AG04450 (cell line): ENCODE data around the gene P2RY6. TPM values are rescaled to one million over a fixed set of nuclear protein-coding genes. Genes with fewer than 3 reads are reported as not detected.

ENCODE experiments used
- CTCF ChIA-PET: fragments of 300-600, 350-600 bp; formaldehyde crosslinking; extraction: SDS; loops from one replicate; lab custom pipeline; 2022; ENCODE audit warnings: antibody characterized with exemption, inconsistent platforms; lab: Charles Lee
- POLR2A ChIA-PET: fragments of 350-600 bp; formaldehyde crosslinking; extraction: SDS; loops from one replicate; lab custom pipeline; 2021; ENCODE audit warnings: antibody characterized with exemption, inconsistent platforms; lab: Yijun Ruan, JAX
- DNase-seq: peaks from one replicate; pipeline ENCODE4 v3.0.0-alpha.2; 2011; ENCODE audit warnings: low read depth, low spot score
- H3K27ac ChIP-seq: one replicate; pipeline ENCODE4 v1.5.1; 2012; ENCODE audit warnings: low read depth, low read length, control low read depth
- H3K27me3 ChIP-seq: one replicate; pipeline ENCODE4 v1.6.0; 2012; ENCODE audit warnings: low read length; ENCODE audit not compliant: control insufficient read depth, insufficient read depth
- H3K4me3 ChIP-seq: 2 replicates; pipeline ENCODE4 v1.5.1; 2011; ENCODE audit warnings: mild to moderate bottlenecking, low read depth, low read length, control low read depth
- H3K9me3 ChIP-seq: 2 replicates; pipeline ENCODE4 v1.5.1; 2012; ENCODE audit warnings: low read length; ENCODE audit not compliant: control insufficient read depth, insufficient read depth
- polyA minus RNA-seq: library from RNA; depleted of rRNA, polyadenylated mRNA; stranded (reverse); fragments of >200 nt; gene quantifications from 2 replicates; pipeline ENCODE4 v1.2.3, GENCODE V29; 2011; rRNA and poly(A)+ RNA removed
- polyA plus RNA-seq: library from polyadenylated mRNA; depleted of rRNA; stranded (reverse); fragments of >200 nt; gene quantifications from 2 replicates; pipeline ENCODE4 v1.2.3, GENCODE V29; 2011; rRNA removed
- TF ChIP-seq, protein P1 (sequence below): IDR thresholded peaks from 2 replicates; pipeline ENCODE4 v1.5.1; 2011; ENCODE audit warnings: low read depth, low read length, control low read depth, inconsistent platforms

Gene P2RY6, protein sequence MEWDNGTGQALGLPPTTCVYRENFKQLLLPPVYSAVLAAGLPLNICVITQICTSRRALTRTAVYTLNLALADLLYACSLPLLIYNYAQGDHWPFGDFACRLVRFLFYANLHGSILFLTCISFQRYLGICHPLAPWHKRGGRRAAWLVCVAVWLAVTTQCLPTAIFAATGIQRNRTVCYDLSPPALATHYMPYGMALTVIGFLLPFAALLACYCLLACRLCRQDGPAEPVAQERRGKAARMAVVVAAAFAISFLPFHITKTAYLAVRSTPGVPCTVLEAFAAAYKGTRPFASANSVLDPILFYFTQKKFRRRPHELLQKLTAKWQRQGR
- polyA plus RNA-seq (not detected in 2 replicates), polyA minus RNA-seq (not detected in 2 replicates)

DNA sequence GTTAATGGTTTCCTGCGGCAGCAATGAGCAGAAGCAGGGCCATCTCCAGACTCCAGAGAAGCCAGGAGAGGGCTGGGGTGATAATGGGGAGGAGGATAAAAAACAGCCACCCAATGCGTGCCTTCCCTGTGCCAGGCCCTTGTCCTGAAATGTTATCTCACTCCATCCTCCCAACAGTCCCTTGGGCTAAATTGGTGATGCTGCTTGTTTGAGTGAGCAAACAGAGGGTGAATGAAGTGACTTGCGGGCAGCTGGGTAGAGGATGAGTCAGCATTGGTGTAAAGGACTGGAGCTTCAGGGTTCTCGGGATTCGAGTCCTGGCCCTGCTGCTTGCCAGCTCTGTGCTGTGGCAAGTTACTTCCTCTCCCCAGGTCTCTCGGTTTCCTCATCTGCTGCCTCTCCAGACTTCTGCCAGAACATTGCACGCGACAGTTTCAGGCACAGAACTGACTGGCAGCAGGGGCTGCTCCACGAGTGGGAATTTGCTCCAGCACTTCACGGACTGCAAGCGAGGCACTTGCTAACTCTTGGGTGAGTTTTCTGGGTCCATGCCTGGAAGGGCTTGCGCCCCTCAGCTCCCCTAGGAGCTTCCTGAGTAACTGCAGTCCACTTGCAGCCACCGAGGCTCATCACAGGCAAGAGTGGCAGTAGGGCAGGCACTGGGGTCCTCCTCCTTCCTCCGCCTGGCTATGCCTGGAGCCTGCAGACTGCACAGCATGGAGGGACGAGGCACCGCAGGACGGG lies at the start of gene P2RY6:
Gene P2RY6 (plus strand): TSS at position 403 of the 744 bp plus-strand sequence. CDS start 24,181 bp downstream, outside the sequence.
- ChIA-PET CTCF (interaction anchor here (0.5 to 2.2 kb wide), 3 partner anchors 17 to 193 kb away, joined by 3 to 12 read pairs (median 3); no protein-coding TSS in a partner anchor), POLR2A (no interaction called here)
- no peak for DNase-seq
- Histone ChIP-seq H3K27me3 (peaks cover 30% of the 10 kb centered on the region), H3K9me3 (no peaks in the 10 kb centered on the region), H3K4me3 (no peak within 1 kb of the TSS), H3K27ac (no peak within 1 kb of the TSS)
- TF ChIP-seq, protein P1, sequence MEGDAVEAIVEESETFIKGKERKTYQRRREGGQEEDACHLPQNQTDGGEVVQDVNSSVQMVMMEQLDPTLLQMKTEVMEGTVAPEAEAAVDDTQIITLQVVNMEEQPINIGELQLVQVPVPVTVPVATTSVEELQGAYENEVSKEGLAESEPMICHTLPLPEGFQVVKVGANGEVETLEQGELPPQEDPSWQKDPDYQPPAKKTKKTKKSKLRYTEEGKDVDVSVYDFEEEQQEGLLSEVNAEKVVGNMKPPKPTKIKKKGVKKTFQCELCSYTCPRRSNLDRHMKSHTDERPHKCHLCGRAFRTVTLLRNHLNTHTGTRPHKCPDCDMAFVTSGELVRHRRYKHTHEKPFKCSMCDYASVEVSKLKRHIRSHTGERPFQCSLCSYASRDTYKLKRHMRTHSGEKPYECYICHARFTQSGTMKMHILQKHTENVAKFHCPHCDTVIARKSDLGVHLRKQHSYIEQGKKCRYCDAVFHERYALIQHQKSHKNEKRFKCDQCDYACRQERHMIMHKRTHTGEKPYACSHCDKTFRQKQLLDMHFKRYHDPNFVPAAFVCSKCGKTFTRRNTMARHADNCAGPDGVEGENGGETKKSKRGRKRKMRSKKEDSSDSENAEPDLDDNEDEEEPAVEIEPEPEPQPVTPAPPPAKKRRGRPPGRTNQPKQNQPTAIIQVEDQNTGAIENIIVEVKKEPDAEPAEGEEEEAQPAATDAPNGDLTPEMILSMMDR: no peak

DNA sequence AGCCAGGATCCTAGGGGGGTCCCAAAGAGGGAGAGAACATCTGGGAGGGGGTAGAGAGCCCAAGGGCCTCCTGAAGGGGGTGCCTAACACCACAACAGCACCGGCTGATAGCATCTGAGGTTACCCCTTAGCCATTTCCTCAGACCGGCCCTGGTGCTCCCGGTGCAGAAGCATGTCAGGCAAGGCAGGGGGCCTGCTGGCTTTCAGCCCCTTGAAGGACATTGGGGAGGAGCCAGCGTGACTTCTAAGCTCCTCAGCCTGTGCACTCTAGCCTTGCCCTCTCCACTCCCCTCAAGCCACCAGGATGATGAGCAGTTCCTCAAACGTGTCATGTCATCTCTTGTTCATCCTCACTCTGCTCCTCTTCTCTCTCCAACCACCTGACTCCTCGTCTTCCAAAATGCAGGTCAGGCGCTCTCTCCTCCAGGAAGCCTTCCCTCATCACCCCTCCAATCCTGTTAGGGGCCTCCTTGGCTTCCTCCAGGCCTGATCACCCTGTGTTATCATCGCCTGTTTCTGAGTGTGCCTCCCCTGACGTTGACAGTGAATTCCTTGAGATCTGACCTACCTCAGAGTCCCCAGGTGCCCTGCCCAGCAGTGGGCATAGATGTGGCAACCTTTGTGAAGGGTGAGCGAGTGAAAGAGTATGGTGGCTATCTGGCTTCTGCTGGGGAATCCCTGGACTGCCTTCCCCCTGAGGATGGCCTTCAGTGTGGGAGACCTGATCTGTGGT lies 48.0 kb upstream of the P2RY6 start:
- peaks cover 49% of the 10 kb centered on the region for H3K27me3 ChIP-seq
- CTCF ChIA-PET: interaction anchor here (0.9 kb wide), 1 partner anchor 430 kb away, joined by 4 read pairs; the partner anchor contains the start of gene STARD10
- TF ChIP-seq, protein P1: no peak

DNA sequence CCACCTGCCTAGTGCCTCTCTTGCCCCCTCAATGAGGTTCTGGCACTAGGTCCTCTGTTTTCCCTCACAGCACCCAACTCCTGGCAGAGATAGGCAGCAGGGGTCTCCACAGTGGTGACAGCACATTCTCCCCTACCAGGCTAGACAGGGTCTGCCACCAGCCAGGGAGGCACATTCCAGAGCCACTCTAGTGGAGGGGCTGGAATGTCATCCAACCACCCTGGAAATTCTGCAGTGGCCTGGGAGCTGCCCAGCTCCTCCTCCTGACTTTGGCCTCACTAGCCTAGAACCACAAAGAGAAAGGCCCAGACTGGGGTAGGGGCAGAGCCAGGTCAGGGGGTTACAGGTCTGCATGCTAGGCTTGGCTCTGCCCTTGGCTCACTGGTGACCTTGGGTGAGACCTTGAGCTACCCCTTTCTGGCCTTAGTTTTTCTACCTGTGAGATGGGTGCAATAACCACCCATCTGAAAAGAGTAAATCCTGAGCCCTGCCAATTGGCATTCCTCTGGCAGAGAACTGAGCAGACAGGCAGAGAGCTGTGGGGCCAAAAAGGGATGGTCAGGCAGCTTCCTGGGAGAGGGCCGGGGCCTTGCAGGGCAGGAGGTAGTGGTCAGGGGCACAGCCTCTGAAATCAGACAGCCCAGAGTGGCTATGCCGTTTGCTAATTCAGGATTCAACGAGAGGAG lies 47.0 kb upstream of the P2RY6 start:
- ChIA-PET POLR2A (no interaction called here), CTCF (no interaction called here)
- TF ChIP-seq, protein P1: no peak
- Histone ChIP-seq H3K27ac (no peak overlapping the region), H3K4me3 (no peak overlapping the region), H3K9me3 (no peaks in the 10 kb centered on the region), H3K27me3 (peaks cover 39% of the 10 kb centered on the region)
- DNase-seq: no peak

More for the DNA sequence above, 48.0 kb upstream of the P2RY6 start:
- DNase-seq: no peak
- Histone ChIP-seq H3K4me3 (no peak overlapping the region), H3K9me3 (no peaks in the 10 kb centered on the region), H3K27ac (no peak overlapping the region)
- POLR2A ChIA-PET: no interaction called here

DNA sequence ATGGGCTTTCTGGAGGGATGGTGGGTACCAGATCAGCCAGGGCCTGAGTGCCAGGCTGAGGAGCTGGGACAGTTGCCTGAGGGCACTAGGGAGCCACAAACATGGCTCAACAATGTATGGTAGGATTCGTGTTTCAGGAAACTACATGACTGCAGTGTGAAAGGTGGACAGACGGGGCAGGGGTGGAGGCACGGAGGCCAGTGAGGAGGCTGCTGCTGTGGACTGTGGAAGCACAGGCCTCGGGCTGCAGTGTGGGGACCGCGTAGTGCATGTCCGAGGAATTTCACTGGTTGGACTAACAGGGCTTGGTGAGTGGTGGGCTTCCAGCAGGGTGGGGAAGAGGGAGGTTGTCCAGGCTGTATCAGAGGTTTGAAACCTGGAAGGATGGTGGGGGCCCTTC lies 46.3 kb upstream of the P2RY6 start:
- no peak overlapping the region for H3K27ac ChIP-seq
- H3K4me3 ChIP-seq: no peak overlapping the region
- TF ChIP-seq, protein P1: no peak
- H3K9me3 ChIP-seq: no peaks in the 10 kb centered on the region
- CTCF ChIA-PET: no interaction called here
- no peak for DNase-seq
- H3K27me3 ChIP-seq: peaks cover 33% of the 10 kb centered on the region
- POLR2A ChIA-PET: no interaction called here
